ENCODE measurements around the gene PLCL1.

The PLCL1 gene

DNA sequence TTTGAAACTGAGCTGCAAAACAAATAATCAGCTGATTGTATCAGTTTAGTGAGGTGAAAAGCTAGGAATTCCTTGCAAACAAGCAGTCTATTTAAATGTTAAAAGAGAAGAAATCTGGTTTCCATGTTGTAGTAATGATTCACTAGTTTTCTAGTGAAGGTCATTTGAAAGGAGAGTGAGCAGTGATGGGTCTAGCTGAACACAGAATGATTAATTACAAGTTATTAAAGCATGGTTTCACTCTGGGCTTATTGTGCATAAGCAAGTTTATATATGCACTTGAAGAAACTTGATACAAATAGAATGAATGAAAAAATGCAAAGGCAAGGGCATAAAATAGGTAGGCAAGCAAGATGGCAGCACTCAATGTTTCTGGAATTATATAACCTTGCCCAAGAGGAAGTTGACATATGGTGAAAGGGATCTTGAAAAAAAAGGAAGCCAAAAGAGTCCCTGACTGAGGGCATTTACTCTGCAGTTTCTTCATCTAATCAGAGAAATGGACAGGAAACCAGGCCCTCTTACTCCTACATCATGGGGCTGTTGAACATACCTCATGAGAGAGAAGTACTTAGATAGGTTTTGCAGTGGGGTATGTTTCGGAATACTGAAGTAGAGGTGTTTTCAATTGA lies 53.2 kb downstream of the PLCL1 start:
- no peak for DNase-seq (ENCODE audit: low read depth)

DNA sequence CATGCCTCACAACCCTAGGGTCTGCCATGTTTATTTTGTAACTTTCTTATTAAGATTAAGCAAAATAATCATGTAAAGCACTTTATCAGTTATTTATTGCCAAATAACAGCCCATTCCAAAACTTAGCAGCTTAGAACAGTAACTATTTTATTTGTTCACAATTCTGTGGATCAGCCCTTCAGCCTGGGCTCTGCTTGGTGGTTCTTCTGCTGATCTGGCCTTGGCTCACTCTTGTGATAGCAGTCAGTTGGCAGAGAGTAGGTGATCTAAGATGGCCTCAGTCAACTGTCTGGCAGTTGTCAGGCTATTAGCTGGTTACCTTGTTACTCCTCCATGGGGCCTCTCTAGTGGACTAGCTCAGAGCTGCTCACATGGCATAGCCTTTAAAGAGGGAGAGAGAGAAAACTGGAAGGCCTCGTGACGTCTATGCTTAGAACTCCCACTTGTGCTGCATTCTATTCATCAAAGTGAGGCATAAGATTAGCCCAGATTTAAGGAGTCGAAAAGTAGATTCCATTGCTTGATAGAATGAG lies 54.3 kb downstream of the PLCL1 start:
- no peak for DNase-seq (ENCODE audit: low read depth)

GRCh38 chr2:197862246-197862955 lies 58.0 kb downstream of the PLCL1 start:
- no peak for DNase-seq (ENCODE audit: low read depth)

DNA sequence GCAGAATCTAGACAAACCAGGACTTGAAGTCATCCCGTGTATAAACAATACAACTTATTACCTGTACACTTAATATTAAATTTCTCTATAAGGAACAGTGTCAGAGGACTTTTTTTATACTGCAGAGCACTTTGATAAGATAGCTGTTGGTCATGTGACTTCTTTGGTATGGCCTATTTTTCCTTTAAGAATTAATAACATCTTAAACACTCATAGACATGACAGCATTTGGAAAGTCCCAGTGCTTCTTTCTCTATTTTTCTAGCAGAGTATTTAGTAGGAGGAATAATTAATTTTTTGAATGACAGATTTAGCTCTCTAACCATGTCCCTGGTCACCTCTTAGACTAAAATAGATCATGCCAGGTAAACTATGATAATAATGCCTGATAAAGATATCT lies 59.4 kb downstream of the PLCL1 start:
- DNase-seq (ENCODE audit: low read depth) = no peak

DNA sequence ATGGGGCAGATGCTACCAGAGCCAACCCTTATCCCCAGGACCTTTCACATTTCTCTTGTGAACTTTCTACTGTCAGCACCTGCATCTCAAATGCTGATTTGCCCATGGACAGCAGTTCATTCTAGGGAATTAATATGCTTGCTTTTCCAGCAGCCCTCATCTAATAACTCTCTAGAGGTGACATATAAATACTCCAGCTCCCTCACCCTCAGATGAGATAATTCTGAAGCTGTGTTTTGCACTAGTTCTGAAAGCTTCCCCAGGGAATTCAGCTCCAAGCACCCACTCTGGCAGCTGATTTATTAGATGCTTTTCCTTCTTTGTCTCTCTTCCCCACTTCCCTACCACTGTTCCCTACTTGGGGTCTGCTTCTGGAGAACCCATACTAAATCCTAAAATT lies 62.1 kb downstream of the PLCL1 start:
- DNase-seq (ENCODE audit: low read depth) = no peak

DNA sequence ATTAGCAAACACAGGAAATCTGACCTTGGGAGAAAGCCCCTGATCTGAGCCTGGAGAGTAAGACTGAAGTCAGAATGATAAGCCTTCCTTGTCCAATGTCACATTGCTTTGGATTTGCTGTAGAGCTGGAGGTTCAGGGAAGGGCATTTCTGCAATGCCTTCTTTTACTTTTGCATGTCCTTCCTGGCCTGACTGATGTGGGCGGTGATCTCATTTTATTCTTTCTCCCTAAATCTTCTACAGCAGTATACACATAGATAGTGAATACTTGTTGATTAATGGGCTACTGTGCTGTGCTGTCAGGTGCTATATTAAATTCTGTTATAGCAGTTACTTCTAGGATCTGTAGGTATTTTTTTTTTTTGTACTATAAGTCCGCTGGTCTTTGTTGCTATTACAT lies 62.6 kb downstream of the PLCL1 start:
- no peak for DNase-seq (ENCODE audit: low read depth)

GRCh38 chr2:197867624-197868023 lies 63.2 kb downstream of the PLCL1 start:
- no peak for DNase-seq (ENCODE audit: low read depth)

DNA sequence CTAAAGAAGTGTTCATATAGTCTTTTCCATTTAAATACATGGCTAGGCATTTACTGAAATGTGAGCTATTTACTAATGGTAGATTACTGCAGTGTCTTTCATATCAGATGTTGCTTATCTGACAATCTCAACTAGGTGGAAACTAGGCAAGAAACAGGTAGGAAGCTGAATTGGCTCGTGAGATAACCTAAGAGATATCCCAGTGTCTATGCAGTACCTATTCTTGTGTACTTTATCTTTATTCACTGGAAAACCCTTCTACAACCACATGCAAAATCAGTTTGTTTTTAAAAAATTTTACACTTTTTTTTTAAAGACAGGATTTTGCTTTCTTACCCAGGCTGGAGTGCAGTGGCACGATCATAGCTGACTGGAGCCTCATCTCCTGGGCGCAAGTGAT lies 63.8 kb downstream of the PLCL1 start:
- no peak for DNase-seq (ENCODE audit: low read depth)

- DNase-seq (ENCODE audit: low read depth) = no peak
Observed at GRCh38 chr2:197869041-197869440, 64.6 kb downstream of the PLCL1 start.

GRCh38 chr2:197869501-197870111 lies 65.2 kb downstream of the PLCL1 start:
- no peak for DNase-seq (ENCODE audit: low read depth)

DNA sequence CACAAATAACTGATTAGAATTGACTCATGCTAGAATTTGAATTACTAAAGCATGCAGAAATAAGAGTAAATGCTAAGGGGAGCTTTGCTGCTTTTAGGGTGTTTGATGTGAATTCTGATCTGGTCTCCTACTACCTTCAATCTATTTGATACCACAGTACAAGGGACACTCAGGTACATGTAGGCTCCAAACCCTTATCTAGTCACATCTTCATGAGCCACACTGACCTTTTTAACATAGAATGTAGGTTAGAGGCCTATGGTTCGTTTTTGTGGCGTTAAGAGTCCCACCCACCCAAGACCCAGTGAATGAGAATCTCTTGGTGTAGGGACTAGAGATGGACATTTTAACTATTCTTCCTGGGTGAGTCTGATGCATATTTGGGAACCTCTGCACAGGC lies 65.7 kb downstream of the PLCL1 start:
- no peak for DNase-seq (ENCODE audit: low read depth)

DNA sequence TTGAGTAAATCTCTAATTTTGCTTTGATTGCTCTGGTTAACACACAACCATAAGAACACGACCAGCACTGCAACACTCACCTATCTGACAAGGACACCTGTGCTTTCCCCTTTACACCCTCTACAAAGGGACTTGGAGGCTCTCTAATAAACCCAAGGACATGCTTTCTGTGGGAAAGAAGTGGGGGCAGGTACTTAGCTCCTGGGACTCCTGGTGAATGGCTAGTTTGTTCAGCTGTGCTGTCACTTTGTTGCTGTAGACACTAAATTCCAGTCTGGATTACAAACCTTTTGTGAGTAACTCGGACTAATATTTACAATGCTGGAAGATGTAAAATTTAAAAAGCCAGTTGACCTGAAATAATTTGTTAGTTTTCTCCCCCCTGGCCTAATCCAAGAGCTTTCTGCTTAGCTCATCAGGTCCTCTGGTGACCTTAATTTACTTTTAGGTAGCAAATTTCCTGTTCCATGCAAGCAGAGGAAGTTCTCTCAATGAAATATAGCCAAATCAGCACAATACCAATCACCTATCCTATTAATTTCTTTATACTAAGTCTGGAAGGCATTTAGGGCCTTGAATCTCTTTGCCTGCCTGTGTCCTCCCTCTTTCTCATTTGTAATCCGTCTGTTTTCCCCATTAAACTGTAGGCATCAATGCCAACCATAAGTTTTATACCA lies 67.5 kb downstream of the PLCL1 start:
- DNase-seq (ENCODE audit: low read depth) = no peak

GRCh38 chr2:197873293-197873701 lies 68.9 kb downstream of the PLCL1 start:
- no peak for DNase-seq (ENCODE audit: low read depth)

DNA sequence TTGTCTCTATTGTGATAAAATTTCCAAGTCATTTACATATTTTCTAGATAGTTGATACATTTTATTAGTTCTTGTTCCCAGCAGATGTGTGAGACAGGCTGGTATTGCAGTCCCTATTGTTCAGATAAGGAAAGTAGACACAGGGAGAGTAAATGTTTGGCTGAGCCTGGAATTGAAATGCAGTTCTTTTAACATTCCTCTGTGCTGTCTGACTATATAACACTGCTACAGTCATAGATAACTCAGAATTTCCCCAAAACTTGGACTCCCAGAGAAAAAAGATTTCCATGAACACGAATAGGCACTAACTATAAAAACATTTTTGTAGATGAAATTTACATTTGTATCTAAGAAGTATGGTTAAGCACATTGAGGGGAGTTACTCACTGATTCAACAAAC lies 71.4 kb downstream of the PLCL1 start:
- no peak for DNase-seq (ENCODE audit: low read depth)

GRCh38 chr2:197876524-197876923 lies 72.1 kb downstream of the PLCL1 start:
- DNase-seq (ENCODE audit: low read depth) = no peak

GRCh38 chr2:197877038-197877437 lies 72.6 kb downstream of the PLCL1 start:
- no peak for DNase-seq (ENCODE audit: low read depth)

GRCh38 chr2:197878792-197879191 lies 74.4 kb downstream of the PLCL1 start:
- no peak for DNase-seq (ENCODE audit: low read depth)

DNA sequence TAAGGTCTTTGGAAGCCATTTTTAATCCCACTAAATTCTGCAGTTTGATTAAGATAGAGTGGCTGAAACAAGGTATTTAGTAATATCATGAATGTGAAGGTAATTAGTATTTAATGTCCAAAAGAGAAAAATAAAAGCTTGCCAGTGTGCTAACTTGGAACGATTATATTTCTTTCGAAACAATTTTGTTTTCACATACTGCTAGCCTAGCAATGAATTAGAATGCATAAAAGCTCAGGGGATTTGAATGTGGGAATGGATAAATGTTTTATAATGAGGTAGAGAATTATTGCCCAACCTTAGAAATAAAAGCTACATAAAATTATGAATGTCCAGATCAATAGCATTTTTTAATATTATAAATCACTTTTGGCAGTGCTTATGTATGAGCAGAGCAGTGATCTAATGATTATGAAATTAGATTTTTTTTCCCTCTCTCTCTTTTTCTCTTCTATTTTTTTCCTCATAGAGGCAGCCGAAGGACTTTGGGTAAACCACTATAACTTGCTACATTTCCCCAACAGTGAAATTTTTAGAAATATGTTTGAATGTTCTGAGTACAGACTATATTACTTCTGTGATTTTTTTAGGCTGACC lies 75.5 kb downstream of the PLCL1 start:
- no peak for DNase-seq (ENCODE audit: low read depth)

- no peak for DNase-seq (ENCODE audit: low read depth)
Observed at GRCh38 chr2:197883354-197884032, 79.1 kb downstream of the PLCL1 start.

- no peak for DNase-seq (ENCODE audit: low read depth)
Observed at GRCh38 chr2:197884252-197884651, 79.9 kb downstream of the PLCL1 start.

GRCh38 chr2:197885126-197885525 lies 80.7 kb downstream of the PLCL1 start:
- DNase-seq (ENCODE audit: low read depth) = no peak

DNA sequence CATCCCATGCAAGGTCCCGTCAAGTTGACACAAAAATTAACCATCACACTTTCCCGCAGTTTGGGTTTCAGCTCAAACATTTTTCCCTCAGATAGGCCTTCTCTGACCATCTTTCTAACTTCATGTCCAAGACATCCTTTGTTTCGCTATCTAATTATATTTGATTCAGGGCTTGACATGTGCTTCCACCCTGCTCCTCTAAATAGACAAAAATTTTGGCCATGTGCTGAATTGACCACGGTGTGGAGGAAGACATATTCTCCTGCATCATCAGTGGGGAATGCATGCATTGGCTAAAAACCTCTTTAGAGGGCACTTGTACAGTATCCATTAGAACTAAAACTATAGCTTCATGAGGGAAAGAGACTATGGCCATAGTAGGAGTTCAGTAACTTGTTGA lies 81.2 kb downstream of the PLCL1 start:
- no peak for DNase-seq (ENCODE audit: low read depth)

All from activated T-helper 9 cell treated with anti-CD3 and anti-CD28 coated beads, Interleukin-2, amount 50 U/mL, for 16 hours (primary cell).